SK-N-MC (cell line): ENCODE data around the gene PWWP2B.

Source experiments
- EZH2 ChIP-seq: fragments of 200-600 bp; sonication (generic); IDR thresholded peaks from one replicate; pipeline ENCODE4 v1.6.1; 2017; ENCODE audit warnings: antibody characterized with exemption
- POLR2AphosphoS5 ChIP-seq: IDR thresholded peaks from 2 replicates; pipeline ENCODE4 v1.6.1; 2012; ENCODE audit warnings: mild to moderate bottlenecking, low read depth, low read length, borderline replicate concordance

DNA sequence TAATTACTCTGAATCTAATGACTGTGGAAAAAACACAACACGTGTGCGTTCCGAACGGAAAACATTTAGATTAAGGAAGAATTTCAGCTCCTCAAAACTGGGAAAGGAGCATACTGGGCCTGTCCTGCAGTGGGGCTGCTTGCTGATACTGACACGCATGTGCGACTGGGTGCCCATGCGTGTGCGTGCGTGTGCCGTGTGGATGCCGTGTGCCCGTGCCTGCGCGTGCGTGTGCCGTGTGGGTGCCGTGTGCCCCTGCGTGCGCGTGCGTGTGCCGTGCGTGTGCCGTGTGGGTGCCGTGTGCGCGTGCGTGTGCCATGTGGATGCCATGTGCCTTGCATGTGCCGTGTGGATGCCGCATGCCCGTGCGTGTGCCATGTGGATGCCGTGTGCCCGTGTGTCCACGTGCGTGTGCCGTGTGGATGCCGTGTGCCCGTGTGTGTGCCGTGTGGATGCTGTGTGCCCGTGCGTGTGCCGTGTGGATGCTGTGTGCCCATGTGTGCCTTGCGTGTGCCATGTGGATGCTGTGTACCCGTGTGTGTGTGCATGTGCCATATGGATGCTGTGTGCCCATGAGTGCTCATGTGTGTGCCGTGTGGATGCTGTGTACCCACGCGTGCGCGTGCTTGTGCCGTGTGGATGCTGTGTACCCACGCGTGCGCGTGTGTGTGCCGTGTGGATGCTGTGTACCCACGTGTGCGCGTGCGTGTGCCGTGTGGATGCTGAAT is 28.2 kb downstream of the PWWP2B start:
- no peak for TF ChIP-seq POLR2AphosphoS5
- no peak for TF ChIP-seq EZH2
